GM12873 (cell line): ENCODE results near the gene LSM14A.

Source experiments
- TF ChIP-seq, protein P1 (sequence below): IDR thresholded peaks from 2 replicates; pipeline ENCODE4 v1.5.1; 2012; ENCODE audit warnings: low read depth, mild to moderate bottlenecking, moderate library complexity, low read length, control low read depth; ENCODE audit not compliant: insufficient read depth; ENCODE audit errors: missing control alignments

Gene LSM14A

GRCh38 chr19:34213283-34213682 is 41.0 kb downstream of the LSM14A start:
- TF ChIP-seq, protein P1, sequence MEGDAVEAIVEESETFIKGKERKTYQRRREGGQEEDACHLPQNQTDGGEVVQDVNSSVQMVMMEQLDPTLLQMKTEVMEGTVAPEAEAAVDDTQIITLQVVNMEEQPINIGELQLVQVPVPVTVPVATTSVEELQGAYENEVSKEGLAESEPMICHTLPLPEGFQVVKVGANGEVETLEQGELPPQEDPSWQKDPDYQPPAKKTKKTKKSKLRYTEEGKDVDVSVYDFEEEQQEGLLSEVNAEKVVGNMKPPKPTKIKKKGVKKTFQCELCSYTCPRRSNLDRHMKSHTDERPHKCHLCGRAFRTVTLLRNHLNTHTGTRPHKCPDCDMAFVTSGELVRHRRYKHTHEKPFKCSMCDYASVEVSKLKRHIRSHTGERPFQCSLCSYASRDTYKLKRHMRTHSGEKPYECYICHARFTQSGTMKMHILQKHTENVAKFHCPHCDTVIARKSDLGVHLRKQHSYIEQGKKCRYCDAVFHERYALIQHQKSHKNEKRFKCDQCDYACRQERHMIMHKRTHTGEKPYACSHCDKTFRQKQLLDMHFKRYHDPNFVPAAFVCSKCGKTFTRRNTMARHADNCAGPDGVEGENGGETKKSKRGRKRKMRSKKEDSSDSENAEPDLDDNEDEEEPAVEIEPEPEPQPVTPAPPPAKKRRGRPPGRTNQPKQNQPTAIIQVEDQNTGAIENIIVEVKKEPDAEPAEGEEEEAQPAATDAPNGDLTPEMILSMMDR, result no peak

GRCh38 chr19:34214040-34214439 is 41.7 kb downstream of the LSM14A start:
- TF ChIP-seq, protein P1, result no peak

- TF ChIP-seq, protein P1, result no peak
Observed at GRCh38 chr19:34215006-34215665, 42.8 kb downstream of the LSM14A start.

GRCh38 chr19:34215666-34216038 is 43.3 kb downstream of the LSM14A start:
- TF ChIP-seq, protein P1, result no peak

GRCh38 chr19:34217952-34218817 is 45.9 kb downstream of the LSM14A start:
- TF ChIP-seq, protein P1, result no peak

DNA sequence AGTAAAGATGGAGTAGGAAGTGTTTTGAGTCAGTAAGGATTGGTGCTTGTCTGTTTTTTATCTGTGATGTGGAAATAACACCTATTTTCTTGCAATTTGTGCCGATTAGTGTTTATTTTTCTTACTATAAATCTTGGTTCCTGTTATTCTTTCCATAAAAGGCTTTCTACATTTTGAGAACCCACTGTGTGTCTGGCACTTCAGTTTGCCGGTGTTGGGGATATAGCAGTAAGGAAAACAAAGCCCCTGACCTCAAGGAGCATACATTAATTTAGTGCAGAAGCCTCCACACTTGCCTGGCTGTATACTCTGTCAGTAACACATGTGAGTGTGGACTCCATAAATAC is 46.5 kb downstream of the LSM14A start:
- TF ChIP-seq, protein P1, result no peak

DNA sequence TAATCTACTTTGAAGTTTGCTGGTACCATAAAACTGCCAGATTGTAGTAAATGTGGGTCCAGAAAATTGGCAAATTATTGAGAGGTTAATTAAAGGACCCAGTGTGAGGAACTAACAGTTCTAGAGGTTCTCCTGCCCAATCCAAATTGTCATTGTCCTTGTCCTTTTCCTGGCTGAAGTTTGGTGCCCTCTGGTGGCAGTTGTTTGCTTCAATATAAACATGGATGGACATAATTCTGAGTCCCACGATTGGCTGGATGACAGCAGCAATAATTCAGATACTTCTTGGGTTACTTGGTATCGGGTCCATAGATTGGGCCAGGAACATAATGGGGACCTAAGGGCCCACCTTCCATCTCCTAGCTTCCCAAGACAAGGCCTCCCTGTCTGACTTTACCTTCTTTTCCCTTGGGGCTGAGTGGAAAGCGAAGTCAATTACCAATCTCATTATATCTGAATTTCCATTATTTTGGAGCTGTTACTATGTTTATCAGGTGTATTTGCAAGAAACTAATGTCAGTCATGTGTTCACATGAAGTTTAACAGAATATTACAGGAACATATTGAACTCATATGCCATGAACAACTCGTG is 48.3 kb downstream of the LSM14A start:
- TF ChIP-seq, protein P1, result peak; percentile 76
